ENCODE results near the gene ARID1A. TPM values are rescaled to one million over a fixed set of nuclear protein-coding genes. Genes with fewer than 3 reads are reported as not detected.

Gene ARID1A
- polyA plus RNA-seq, 1 donor (not counting 4 experiments of a cell fraction or from before 2014, with no cell fraction given): 10.2 TPM

GRCh38 chr1:26710811-26711210 is 15.0 kb downstream of the ARID1A start:
- TF ChIP-seq EZH2 (IDR thresholded peaks at IDR 0.05; ENCODE audit: low read length) (no peak), CTCF (optimal IDR thresholded peaks at IDR 0.05 in 1 of 3, IDR thresholded peaks at IDR 0.05 in 1 of 3, conservative IDR thresholded peaks at IDR 0.05 in 1 of 3; ENCODE audit: extremely low read depth in 1 of 3, insufficient read depth in 2 of 3, low read length in 3 of 3) (no peak)
- Histone ChIP-seq H3K9me1 (ENCODE audit: control insufficient read depth, extremely low read depth, insufficient read depth, low read length) (peaks cover 2% of the 10 kb centered on the region), H3K9ac (ENCODE audit: control insufficient read depth, extremely low read depth, insufficient read depth, low read length) (no peak overlapping the region), H4K20me1 (ENCODE audit: control insufficient read depth, extremely low read depth, insufficient read depth, low read length) (peaks cover 17% of the 10 kb centered on the region), H3K4me3 (ENCODE audit: control insufficient read depth in 2 of 3, extremely low read depth in 1 of 3, insufficient read depth in 2 of 3, low read depth in 1 of 3, low read length in 3 of 3) (no peak overlapping the region), H3K79me2 (ENCODE audit: control insufficient read depth, insufficient read depth, low read length) (peaks cover 90% of the 10 kb centered on the region), H3K36me3 (ENCODE audit: control insufficient read depth in 2 of 2, extremely low read depth in 1 of 2, insufficient read depth in 2 of 2, low read length in 2 of 2) (peaks cover 8 to 14% of the 10 kb centered on the region in 2 experiments), H3K27me3 (ENCODE audit: control insufficient read depth, extremely low read depth, insufficient read depth, low read length) (no peaks in the 10 kb centered on the region), H2AFZ (ENCODE audit: control insufficient read depth, low read length) (no peak overlapping the region), H3K27ac (ENCODE audit: control insufficient read depth, insufficient read depth, low read length) (no peak overlapping the region), H3K9me3 (ENCODE audit: control insufficient read depth, low read depth, low read length) (no peaks in the 10 kb centered on the region), H3K4me1 (ENCODE audit: control insufficient read depth, extremely low read depth, insufficient read depth, low read length) (peaks cover 9% of the 10 kb centered on the region), H3K4me2 (ENCODE audit: control insufficient read depth, extremely low read depth, insufficient read depth, low read depth, low read length) (no peak overlapping the region)
- dilution Hi-C loops (cut with MboI; ENCODE audit: extremely low pct_ligation_motif_present, low sequenced_read_pairs): no loop called here
- FAIRE-seq (no peak), DNase-seq (ENCODE audit: low read depth, low spot score) (no peak)

GRCh38 chr1:26711777-26712176 is 16.0 kb downstream of the ARID1A start:
- H3K9me3 ChIP-seq (ENCODE audit: control insufficient read depth, low read depth, low read length): no peaks in the 10 kb centered on the region
- peaks cover 2% of the 10 kb centered on the region for H3K9me1 ChIP-seq (ENCODE audit: control insufficient read depth, extremely low read depth, insufficient read depth, low read length)
- DNase-seq (ENCODE audit: low read depth, low spot score) (no peak), FAIRE-seq (no peak)
- no peaks in the 10 kb centered on the region for H3K27me3 ChIP-seq (ENCODE audit: control insufficient read depth, extremely low read depth, insufficient read depth, low read length)
- H3K27ac ChIP-seq (ENCODE audit: control insufficient read depth, insufficient read depth, low read length): no peak overlapping the region
- H3K4me1 ChIP-seq (ENCODE audit: control insufficient read depth, extremely low read depth, insufficient read depth, low read length): peaks cover 4% of the 10 kb centered on the region
- H2AFZ ChIP-seq (ENCODE audit: control insufficient read depth, low read length): no peak overlapping the region
- no peak overlapping the region for H3K4me2 ChIP-seq (ENCODE audit: control insufficient read depth, extremely low read depth, insufficient read depth, low read depth, low read length)
- H3K36me3 ChIP-seq (ENCODE audit: control insufficient read depth in 2 of 2, extremely low read depth in 1 of 2, insufficient read depth in 2 of 2, low read length in 2 of 2): peaks cover 8 to 14% of the 10 kb centered on the region in 2 experiments
- peaks cover 90% of the 10 kb centered on the region for H3K79me2 ChIP-seq (ENCODE audit: control insufficient read depth, insufficient read depth, low read length)
- peaks cover 11% of the 10 kb centered on the region for H4K20me1 ChIP-seq (ENCODE audit: control insufficient read depth, extremely low read depth, insufficient read depth, low read length)
- H3K9ac ChIP-seq (ENCODE audit: control insufficient read depth, extremely low read depth, insufficient read depth, low read length): no peak overlapping the region
- no peak overlapping the region for H3K4me3 ChIP-seq (ENCODE audit: control insufficient read depth in 2 of 3, extremely low read depth in 1 of 3, insufficient read depth in 2 of 3, low read depth in 1 of 3, low read length in 3 of 3)
- dilution Hi-C loops (cut with MboI; ENCODE audit: extremely low pct_ligation_motif_present, low sequenced_read_pairs): no loop called here
- TF ChIP-seq CTCF (optimal IDR thresholded peaks at IDR 0.05 in 1 of 3, IDR thresholded peaks at IDR 0.05 in 1 of 3, conservative IDR thresholded peaks at IDR 0.05 in 1 of 3; ENCODE audit: extremely low read depth in 1 of 3, insufficient read depth in 2 of 3, low read length in 3 of 3) (no peak), EZH2 (IDR thresholded peaks at IDR 0.05; ENCODE audit: low read length) (no peak)

Data from keratinocyte (primary cell).